Activated CD4-positive, alpha-beta T cell treated with anti-CD3 and anti-CD28 coated beads, Interleukin-2, amount 10 ng/mL, durations not matched to agents 24 days and 14 days (primary cell): ENCODE measurements around the gene CNTFR. TPM values are rescaled to one million over a fixed set of nuclear protein-coding genes. Genes with fewer than 3 reads are reported as not detected.
A peak's percentile ranks its signal among the peaks of the same experiment; 100 is the strongest.
"Not testable (repeated sequence)": the region's sequence is repeated elsewhere in the genome, so short reads cannot be mapped to it uniquely, and the experiment has no call there.

Experiments used
- DNase-seq: peaks from one replicate; pipeline ENCODE4 v3.0.0; 2022
- H3K27ac Mint-ChIP-seq: one replicate; pipeline ENCODE4 v1.8.0; 2022; ENCODE audit warnings: mild to moderate bottlenecking, mixed read lengths
- H3K27me3 Mint-ChIP-seq: one replicate; pipeline ENCODE4 v1.8.0; 2022; ENCODE audit warnings: mixed read lengths
- H3K36me3 Mint-ChIP-seq: one replicate; pipeline ENCODE4 v1.8.0; 2022; ENCODE audit warnings: low read depth, mild to moderate bottlenecking, mixed read lengths
- H3K4me1 Mint-ChIP-seq: one replicate; pipeline ENCODE4 v1.8.0; 2021; ENCODE audit warnings: mixed read lengths
- H3K4me3 Mint-ChIP-seq: one replicate; pipeline ENCODE4 v1.8.0; 2022; ENCODE audit warnings: mild to moderate bottlenecking, moderate library complexity, mixed read lengths
- H3K9me3 Mint-ChIP-seq: one replicate; pipeline ENCODE4 v1.8.0; 2021; ENCODE audit warnings: mixed read lengths
- intact Hi-C: fragments of 100-400 bp; cut with micrococcal nuclease; formaldehyde crosslinking; loops from one replicate; pipeline ENCODE4 v1.15.1; 2023
- total RNA-seq: library from RNA; stranded (reverse); gene quantifications from 2 replicates; pipeline ENCODE4 v1.2.3, GENCODE V29; 2022

The CNTFR gene
- total RNA-seq, 1 donor from 2014 or later, result not detected

GRCh38 chr9:34544035-34544434 is 45.5 kb downstream of the CNTFR start:
- intact Hi-C loops, result no loop called here
- Mint-ChIP-seq H3K9me3 (no peaks in the 10 kb centered on the region), H3K4me1 (no peaks in the 10 kb centered on the region), H3K27me3 (peaks cover 12% of the 10 kb centered on the region), H3K4me3 (no peak overlapping the region), H3K27ac (no peak overlapping the region), H3K36me3 (no peaks in the 10 kb centered on the region)
- DNase-seq, result no peak

DNA sequence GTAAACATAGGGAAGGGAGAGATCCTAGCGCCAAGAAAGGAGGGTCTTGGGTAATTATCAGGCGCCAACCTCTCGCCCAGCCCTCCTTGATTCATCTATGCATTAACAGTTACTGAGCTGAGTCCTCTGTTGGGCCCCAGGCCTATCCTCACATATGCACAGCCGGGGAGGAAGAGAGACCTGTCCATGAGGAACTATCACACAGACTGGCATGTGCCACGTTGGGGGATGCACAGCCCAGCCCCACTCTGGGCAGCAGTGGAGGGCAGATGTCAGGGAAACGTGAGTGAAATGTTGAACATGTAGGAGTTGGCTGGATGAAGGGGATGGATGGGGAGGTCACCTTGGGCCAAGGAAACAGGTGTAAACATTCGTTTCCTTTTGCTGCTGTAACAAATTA is 48.0 kb downstream of the CNTFR start:
- no peaks in the 10 kb centered on the region for H3K9me3 Mint-ChIP-seq

DNA sequence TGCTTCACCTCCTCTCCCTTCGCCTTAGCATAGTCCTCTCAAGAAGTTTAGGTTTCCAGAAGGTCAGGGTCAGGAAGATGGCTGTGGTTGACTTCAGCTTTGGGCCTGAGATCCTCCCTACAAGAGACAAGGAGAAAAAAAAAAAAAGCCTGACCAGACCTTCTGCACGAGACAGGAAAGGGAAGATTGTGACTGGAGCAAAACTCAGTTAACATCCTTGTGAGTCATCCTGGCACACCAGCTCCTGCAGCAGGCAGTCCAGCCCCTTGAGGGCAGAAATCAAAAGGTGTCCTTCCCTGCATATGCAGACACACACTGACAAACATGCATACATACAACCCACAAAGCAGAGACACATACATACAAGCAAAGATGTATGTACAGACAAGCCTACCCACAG is 48.7 kb downstream of the CNTFR start:
- H3K4me1 Mint-ChIP-seq, result no peaks in the 10 kb centered on the region
- no peaks in the 10 kb centered on the region for H3K36me3 Mint-ChIP-seq
- no peak overlapping the region for H3K27ac Mint-ChIP-seq
- H3K9me3 Mint-ChIP-seq, result no peaks in the 10 kb centered on the region
- peaks cover 12% of the 10 kb centered on the region for H3K27me3 Mint-ChIP-seq
- DNase-seq, result no peak
- no peak overlapping the region for H3K4me3 Mint-ChIP-seq
- intact Hi-C loops, result no loop called here

More for the DNA sequence above, 48.0 kb downstream of the CNTFR start:
- DNase-seq, result no peak
- H3K27me3 Mint-ChIP-seq, result peaks cover 12% of the 10 kb centered on the region
- intact Hi-C loops, result no loop called here
- no peaks in the 10 kb centered on the region for H3K4me1 Mint-ChIP-seq
- H3K27ac Mint-ChIP-seq, result no peak overlapping the region
- no peak overlapping the region for H3K4me3 Mint-ChIP-seq
- no peaks in the 10 kb centered on the region for H3K36me3 Mint-ChIP-seq

DNA sequence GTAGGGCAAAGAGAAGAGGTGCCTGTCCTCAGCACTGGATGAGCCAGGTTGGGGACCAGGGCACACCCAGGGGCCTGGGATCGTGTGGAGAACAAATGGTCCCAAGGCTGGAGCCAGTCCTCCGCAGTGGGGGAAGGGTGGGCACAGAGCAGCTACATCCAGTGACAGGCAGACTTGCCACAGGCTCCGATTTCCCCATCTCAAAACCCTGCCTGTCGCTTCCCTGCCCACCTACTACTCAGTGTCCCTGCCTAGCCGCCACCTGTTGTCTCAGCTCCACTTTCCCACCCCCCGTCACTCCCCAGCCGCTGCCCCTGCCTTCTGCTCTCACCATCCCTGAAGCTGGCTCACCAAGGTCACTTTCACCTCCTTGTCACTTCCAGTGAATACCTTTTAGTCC is 52.8 kb downstream of the CNTFR start:
- Mint-ChIP-seq H3K4me3 (no peak overlapping the region), H3K9me3 (no peaks in the 10 kb centered on the region), H3K36me3 (no peaks in the 10 kb centered on the region), H3K27ac (no peak overlapping the region), H3K27me3 (peaks cover 20% of the 10 kb centered on the region), H3K4me1 (no peaks in the 10 kb centered on the region)
- DNase-seq, result no peak
- intact Hi-C loops, result no loop called here

DNA sequence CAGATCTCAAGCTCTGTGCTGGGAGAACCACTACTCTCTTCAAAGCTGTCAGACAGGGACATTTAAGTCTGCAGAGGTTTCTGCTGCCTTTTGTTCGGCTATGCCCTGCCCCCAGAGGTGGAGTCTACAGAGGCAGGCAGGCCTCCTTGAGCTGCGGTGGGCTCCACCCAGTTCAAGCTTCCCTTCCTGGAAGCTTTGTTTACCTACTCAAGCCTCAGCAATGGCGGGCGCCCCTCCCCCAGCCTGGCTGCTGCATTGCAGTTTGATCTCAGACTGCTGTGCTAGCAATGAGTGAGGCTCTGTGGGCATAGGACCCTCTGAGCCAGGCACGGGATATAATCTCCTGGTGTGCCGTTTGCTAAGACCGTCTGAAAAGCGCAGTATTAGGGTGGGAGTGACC is 57.5 kb downstream of the CNTFR start:
- peaks cover 45% of the 10 kb centered on the region for H3K27me3 Mint-ChIP-seq
- intact Hi-C loops, H3K4me3 Mint-ChIP-seq, H3K4me1 Mint-ChIP-seq, DNase-seq, H3K36me3 Mint-ChIP-seq, H3K9me3 Mint-ChIP-seq, H3K27ac Mint-ChIP-seq: not testable (repeated sequence)

DNA sequence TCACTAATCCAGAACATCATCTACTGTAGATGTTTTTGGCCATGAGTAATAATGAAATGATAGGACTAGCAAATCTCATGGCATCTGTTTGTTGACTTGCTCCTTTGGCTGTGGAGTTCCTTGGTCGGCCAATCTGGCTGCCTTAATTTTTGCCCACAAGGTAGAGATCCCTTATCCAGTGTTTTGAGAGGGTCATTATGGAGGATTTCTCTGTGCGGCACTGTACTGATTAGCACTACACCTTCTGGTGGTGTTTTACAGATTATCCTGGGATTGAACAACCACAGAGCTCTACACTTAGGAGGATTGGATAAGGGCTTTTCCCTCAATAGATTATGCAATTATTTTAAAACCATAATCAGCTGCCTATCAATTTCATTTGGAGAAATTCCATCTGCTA is 63.5 kb downstream of the CNTFR start:
- no peak for DNase-seq
- Mint-ChIP-seq H3K27me3 (peaks cover 57% of the 10 kb centered on the region), H3K36me3 (no peaks in the 10 kb centered on the region), H3K9me3 (no peaks in the 10 kb centered on the region), H3K4me3 (no peak overlapping the region), H3K27ac (no peak overlapping the region), H3K4me1 (peaks cover 11% of the 10 kb centered on the region)
- intact Hi-C loops, result no loop called here

DNA sequence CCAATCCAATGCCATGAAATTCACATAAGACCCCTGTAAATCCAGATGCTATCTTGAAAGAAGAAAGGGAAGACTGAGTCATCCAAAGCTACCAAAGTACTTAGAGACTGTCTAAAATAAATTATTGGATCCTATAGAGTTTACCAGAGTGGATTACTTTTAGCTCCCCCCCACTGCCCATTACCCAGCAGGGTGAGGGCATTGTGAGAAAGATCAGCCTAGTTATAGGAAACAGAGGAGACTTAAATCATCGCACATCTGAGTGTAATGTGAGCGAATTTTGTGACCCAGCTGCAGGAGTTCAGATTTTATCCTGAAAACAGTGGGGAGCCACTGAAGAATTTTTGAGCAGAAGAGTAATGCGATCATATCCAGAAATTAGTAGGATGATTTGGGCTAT is 65.2 kb downstream of the CNTFR start:
- Mint-ChIP-seq H3K27me3 (peaks cover 48% of the 10 kb centered on the region), H3K36me3 (no peaks in the 10 kb centered on the region), H3K4me1 (peaks cover 11% of the 10 kb centered on the region)

GRCh38 chr9:34522971-34523797 is 66.3 kb downstream of the CNTFR start, which contains the start of gene ENHO:
ENHO (minus strand) TSS chr9:34522990; CDS start chr9:34521695, 1,295 bp downstream.
- Mint-ChIP-seq H3K4me1 (peaks cover 11% of the 10 kb centered on the region), H3K9me3 (no peaks in the 10 kb centered on the region), H3K27ac (peak within 1 kb of the TSS; percentile 0), H3K36me3 (no peaks in the 10 kb centered on the region), H3K27me3 (peaks cover 46% of the 10 kb centered on the region), H3K4me3 (peak within 1 kb of the TSS; percentile 66)
- intact Hi-C loops, result loop anchor here (1.0 kb wide), 2 partner anchors 65 to 114 kb away; partner anchors contain the start of genes DNAI1, FAM219A and SIGMAR1
- DNase-seq, result peak; percentile 98

More for the DNA sequence above, 65.2 kb downstream of the CNTFR start:
- H3K4me3 Mint-ChIP-seq, result no peak overlapping the region
- DNase-seq, result no peak
- H3K9me3 Mint-ChIP-seq, result no peaks in the 10 kb centered on the region
- intact Hi-C loops, result no loop called here
- no peak overlapping the region for H3K27ac Mint-ChIP-seq

GRCh38 chr9:34522091-34522887 is 67.2 kb downstream of the CNTFR start:
- H3K4me1 Mint-ChIP-seq, result peaks cover 11% of the 10 kb centered on the region
- H3K27me3 Mint-ChIP-seq, result peaks cover 43% of the 10 kb centered on the region
- peak overlapping the region; percentile 0 for H3K27ac Mint-ChIP-seq
- intact Hi-C loops, result no loop called here
- no peaks in the 10 kb centered on the region for H3K36me3 Mint-ChIP-seq
- H3K4me3 Mint-ChIP-seq, result peak overlapping the region; percentile 66
- peak; percentile 66 for DNase-seq
- no peaks in the 10 kb centered on the region for H3K9me3 Mint-ChIP-seq

DNA sequence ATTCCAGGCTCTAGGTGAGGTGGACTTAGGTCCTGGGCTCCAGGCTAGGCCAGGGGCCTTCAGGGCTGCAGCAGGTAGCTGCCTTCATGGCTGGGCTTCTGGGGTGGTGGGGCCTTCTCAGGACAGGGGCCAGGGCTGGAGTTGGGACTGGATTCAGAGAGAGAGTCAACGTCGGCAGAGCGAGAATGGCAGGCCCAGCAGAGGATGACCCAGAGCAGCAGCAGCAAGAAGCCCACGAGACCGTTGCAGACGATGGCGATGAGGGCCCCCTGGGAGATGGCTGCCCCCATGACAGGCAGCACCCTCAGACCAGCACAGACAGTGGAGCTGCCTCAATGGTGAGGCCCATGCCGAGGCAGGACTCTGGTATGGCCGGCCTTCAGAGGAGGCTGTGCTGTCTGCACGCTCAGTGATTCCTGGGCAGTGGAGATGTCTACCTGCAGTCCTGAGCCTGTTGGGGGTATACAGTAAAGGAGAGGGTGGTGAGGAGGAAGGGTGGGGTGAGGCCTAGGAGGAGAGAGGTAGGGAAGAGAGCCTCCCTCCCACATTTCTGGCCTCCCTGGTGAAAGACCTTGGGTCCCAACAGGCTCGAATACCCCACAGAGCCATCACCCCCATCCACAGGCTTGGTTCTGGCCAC is 68.0 kb downstream of the CNTFR start:
- H3K4me3 Mint-ChIP-seq, result no peak overlapping the region
- H3K27me3 Mint-ChIP-seq, result peaks cover 41% of the 10 kb centered on the region
- intact Hi-C loops, result no loop called here
- H3K4me1 Mint-ChIP-seq, result peaks cover 11% of the 10 kb centered on the region
- H3K27ac Mint-ChIP-seq, result peak overlapping the region; percentile 45
- peak; percentile 61 for DNase-seq
- no peaks in the 10 kb centered on the region for H3K36me3 Mint-ChIP-seq
- no peaks in the 10 kb centered on the region for H3K9me3 Mint-ChIP-seq

DNA sequence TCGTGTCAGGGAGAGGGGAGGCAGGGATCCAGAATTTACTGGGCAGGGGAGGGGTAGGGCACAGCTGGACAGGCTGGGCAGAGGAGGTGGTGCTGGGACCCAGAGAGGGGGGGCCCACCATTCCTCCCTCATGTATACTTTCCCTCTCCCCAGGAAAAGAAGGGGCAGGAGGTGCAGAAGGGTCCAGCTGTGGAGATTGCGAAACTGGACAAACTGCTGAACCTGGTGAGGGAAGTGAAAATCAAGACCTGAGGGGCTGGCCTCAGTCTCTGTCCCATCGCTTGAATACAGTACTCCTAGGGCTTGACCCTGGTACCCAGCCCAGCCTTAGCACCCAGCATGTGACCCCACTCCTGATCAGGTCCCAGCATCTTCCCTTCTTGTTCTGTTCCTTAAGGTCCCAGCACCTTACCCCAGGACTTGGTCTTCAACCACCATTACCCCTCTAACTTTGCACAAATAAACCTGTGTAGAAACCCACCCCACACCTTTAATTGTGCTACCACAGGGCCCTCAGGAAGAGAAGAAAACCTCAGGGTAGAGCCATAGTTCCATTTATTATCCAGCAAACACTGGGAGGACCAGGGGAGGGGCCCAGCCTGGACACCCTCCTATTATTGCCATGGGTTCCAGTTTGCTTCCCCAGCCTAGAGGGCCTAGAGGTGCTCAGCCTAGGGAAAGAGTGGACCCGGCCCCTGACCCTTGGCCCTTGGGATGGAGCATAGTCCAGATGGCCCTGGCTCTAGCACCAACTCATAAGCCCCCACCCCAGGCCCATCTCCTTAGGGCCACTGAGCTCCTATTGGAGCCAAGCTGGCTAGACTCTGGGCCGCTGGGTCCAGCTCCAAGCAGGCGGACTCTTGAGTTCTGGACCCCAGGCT is 68.8 kb downstream of the CNTFR start:
- H3K27me3 Mint-ChIP-seq, result peaks cover 42% of the 10 kb centered on the region

GRCh38 chr9:34520096-34520495 is 69.4 kb downstream of the CNTFR start:
- no peaks in the 10 kb centered on the region for H3K36me3 Mint-ChIP-seq
- no peak overlapping the region for H3K4me3 Mint-ChIP-seq
- intact Hi-C loops, result no loop called here
- peaks cover 11% of the 10 kb centered on the region for H3K4me1 Mint-ChIP-seq
- peaks cover 36% of the 10 kb centered on the region for H3K27me3 Mint-ChIP-seq
- no peak overlapping the region for H3K27ac Mint-ChIP-seq
- H3K9me3 Mint-ChIP-seq, result no peaks in the 10 kb centered on the region
- no peak for DNase-seq

More for the DNA sequence above, 68.8 kb downstream of the CNTFR start:
- Mint-ChIP-seq H3K36me3 (no peaks in the 10 kb centered on the region), H3K27ac (no peak overlapping the region), H3K4me3 (no peak overlapping the region), H3K4me1 (peaks cover 11% of the 10 kb centered on the region), H3K9me3 (no peaks in the 10 kb centered on the region)
- no peak for DNase-seq
- intact Hi-C loops, result no loop called here
